GM23338 (cell line): Measurements from ENCODE around the gene ZCWPW2. TPM values are rescaled to one million over a fixed set of nuclear protein-coding genes. Genes with fewer than 3 reads are reported as not detected.

Source experiments
- ATAC-seq: fragments of 200-7000 bp; cut with Tn5 transposase; 3 replicates; pipeline ENCODE4 v1.9.1; 2020
- DNase-seq: peaks from one replicate; pipeline ENCODE4 v3.0.0-alpha.2; 2015; ENCODE audit warnings: low spot score
- H2AFZ ChIP-seq: fragments of 200-600 bp; sonication (generic); 2 replicates; pipeline ENCODE4 v1.8.0; 2016; ENCODE audit warnings: antibody characterized with exemption, mild to moderate bottlenecking, moderate library complexity
- H3F3A ChIP-seq: fragments of 200-600 bp; sonication (generic); replicated peaks from 2 replicates; pipeline ENCODE4 v1.8.0; 2017; ENCODE audit warnings: antibody characterized with exemption, mixed run types, low read depth
- H3K27ac ChIP-seq: fragments of 200-600 bp; sonication (generic); 2 replicates; pipeline ENCODE4 v1.6.1; 2016; ENCODE audit warnings: low read depth
- H3K27me3 ChIP-seq: fragments of 200-600 bp; sonication (generic); 2 replicates; pipeline ENCODE4 v1.8.0; 2016; ENCODE audit warnings: mild to moderate bottlenecking, mixed run types, moderate library complexity; ENCODE audit not compliant: insufficient read depth
- H3K36me3 ChIP-seq: fragments of 200-600 bp; sonication (generic); 2 replicates; pipeline ENCODE4 v1.8.0; 2016; ENCODE audit warnings: mild to moderate bottlenecking; ENCODE audit not compliant: insufficient read depth
- H3K4me1 ChIP-seq: fragments of 200-600 bp; sonication (generic); 2 replicates; pipeline ENCODE4 v1.8.0; 2016; ENCODE audit warnings: mild to moderate bottlenecking, moderate library complexity; ENCODE audit not compliant: insufficient read depth
- H3K4me2 ChIP-seq: fragments of 200-600 bp; sonication (generic); 2 replicates; pipeline ENCODE4 v1.7.1; 2017; ENCODE audit warnings: mixed run types
- H3K4me3 ChIP-seq: fragments of 200-600 bp; sonication (generic); 2 replicates; pipeline ENCODE4 v1.6.1; 2016; ENCODE audit warnings: mixed run types
- H3K79me2 ChIP-seq: fragments of 200-600 bp; sonication (generic); replicated peaks from 2 replicates; pipeline ENCODE4 v1.8.0; 2017; ENCODE audit warnings: mild to moderate bottlenecking; ENCODE audit not compliant: insufficient read depth
- H3K9me2 ChIP-seq: fragments of 200-600 bp; sonication (generic); 2 replicates; pipeline ENCODE4 v1.8.0; 2017; ENCODE audit not compliant: insufficient read depth
- H4K20me1 ChIP-seq: fragments of 200-600 bp; sonication (generic); replicated peaks from 2 replicates; pipeline ENCODE4 v1.8.0; 2017; ENCODE audit warnings: mild to moderate bottlenecking; ENCODE audit not compliant: insufficient read depth
- H3K27ac Mint-ChIP-seq: 2 replicates; pipeline ENCODE4 v1.8.0; 2020; ENCODE audit warnings: inconsistent platforms, mild to moderate bottlenecking, moderate library complexity, mixed read lengths
- H3K27me3 Mint-ChIP-seq: 3 replicates; pipeline ENCODE4 v1.8.0; 2022; ENCODE audit warnings: low read depth, mild to moderate bottlenecking, moderate library complexity, mixed read lengths, inconsistent platforms; ENCODE audit not compliant: insufficient read depth, poor library complexity
- H3K36me3 Mint-ChIP-seq: 3 replicates; pipeline ENCODE4 v1.8.0; 2021; ENCODE audit warnings: low read depth, mild to moderate bottlenecking, inconsistent platforms, moderate library complexity, mixed read lengths
- H3K4me1 Mint-ChIP-seq: 3 replicates; pipeline ENCODE4 v1.8.0; 2020; ENCODE audit warnings: mild to moderate bottlenecking, inconsistent platforms, mixed read lengths
- H3K4me3 Mint-ChIP-seq: 3 replicates; pipeline ENCODE4 v1.8.0; 2021; ENCODE audit warnings: moderate library complexity, mild to moderate bottlenecking, inconsistent platforms, mixed read lengths
- H3K9me3 Mint-ChIP-seq: 3 replicates; pipeline ENCODE4 v1.8.0; 2020; ENCODE audit warnings: moderate library complexity, mild to moderate bottlenecking, inconsistent platforms, mixed read lengths
- CREB1 ChIP-seq: fragments of 250-450 bp; sonication (Bioruptor Pico); IDR thresholded peaks from 2 replicates; pipeline ENCODE4 v1.5.0; 2020; ENCODE audit warnings: low read depth, mild to moderate bottlenecking, moderate library complexity
- CTCF ChIP-seq, 2 experiments: fragments of 200-600 bp in 1 of 2; sonication (generic) in 1 of 2; conservative IDR thresholded peaks; 2 replicates each; pipeline versions ENCODE4 v1.5.1 to v1.6.1; 2016 to 2017; ENCODE audit warnings: antibody characterized with exemption in 2 of 2, low read depth in 2 of 2, mild to moderate bottlenecking in 2 of 2, moderate library complexity in 1 of 2
- EZH2phosphoT487 ChIP-seq: fragments of 200-600 bp; sonication (generic); IDR thresholded peaks from one replicate; pipeline ENCODE4 v1.8.1; 2018; ENCODE audit warnings: antibody characterized with exemption; ENCODE audit not compliant: unreplicated experiment
- POLR2AphosphoS5 ChIP-seq: IDR thresholded peaks from 2 replicates; pipeline ENCODE4 v1.6.1; 2016; ENCODE audit warnings: antibody characterized with exemption, low read depth
- STAT1 ChIP-seq: IDR thresholded peaks from one replicate; pipeline ENCODE4 v1.6.1; 2016; ENCODE audit warnings: antibody characterized with exemption; ENCODE audit not compliant: unreplicated experiment
- long read RNA-seq: library from polyadenylated mRNA; unstranded; transcript quantifications from one replicate; pipeline ENCODE4 v2.0.0, GENCODE V29; 2020; ENCODE audit not compliant: unreplicated experiment
- polyA plus RNA-seq: library from polyadenylated mRNA; unstranded; fragments of >200 nt; fragmentation: Nextera tagmentation; extraction: Ambion mirVana; gene quantifications from 2 replicates; pipeline ENCODE4 v1.2.1, GENCODE V29; 2016
- total RNA-seq: library from RNA; depleted of rRNA; stranded (reverse); fragments of >200 nt; shearing (Covaris generic); gene quantifications from 2 replicates; pipeline ENCODE4 v1.2.3, GENCODE V29; 2014; rRNA removed
- TF ChIP-seq, protein P1 (sequence below): IDR thresholded peaks from one replicate; pipeline ENCODE4 v1.6.1; 2018; ENCODE audit warnings: antibody characterized with exemption; ENCODE audit not compliant: unreplicated experiment
- TF ChIP-seq, protein P2 (sequence below): IDR thresholded peaks from 2 replicates; pipeline ENCODE4 v1.6.1; 2016; ENCODE audit warnings: antibody characterized with exemption

ZCWPW2 gene, protein sequence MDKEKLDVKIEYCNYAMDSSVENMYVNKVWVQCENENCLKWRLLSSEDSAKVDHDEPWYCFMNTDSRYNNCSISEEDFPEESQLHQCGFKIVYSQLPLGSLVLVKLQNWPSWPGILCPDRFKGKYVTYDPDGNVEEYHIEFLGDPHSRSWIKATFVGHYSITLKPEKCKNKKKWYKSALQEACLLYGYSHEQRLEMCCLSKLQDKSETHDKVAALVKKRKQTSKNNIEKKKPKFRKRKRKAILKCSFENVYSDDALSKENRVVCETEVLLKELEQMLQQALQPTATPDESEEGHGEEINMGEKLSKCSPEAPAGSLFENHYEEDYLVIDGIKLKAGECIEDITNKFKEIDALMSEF
- total RNA-seq (not detected in 2 replicates), polyA plus RNA-seq (0.55 and 0.78 TPM in 2 replicates)
- long read RNA-seq: 0 reads

DNA sequence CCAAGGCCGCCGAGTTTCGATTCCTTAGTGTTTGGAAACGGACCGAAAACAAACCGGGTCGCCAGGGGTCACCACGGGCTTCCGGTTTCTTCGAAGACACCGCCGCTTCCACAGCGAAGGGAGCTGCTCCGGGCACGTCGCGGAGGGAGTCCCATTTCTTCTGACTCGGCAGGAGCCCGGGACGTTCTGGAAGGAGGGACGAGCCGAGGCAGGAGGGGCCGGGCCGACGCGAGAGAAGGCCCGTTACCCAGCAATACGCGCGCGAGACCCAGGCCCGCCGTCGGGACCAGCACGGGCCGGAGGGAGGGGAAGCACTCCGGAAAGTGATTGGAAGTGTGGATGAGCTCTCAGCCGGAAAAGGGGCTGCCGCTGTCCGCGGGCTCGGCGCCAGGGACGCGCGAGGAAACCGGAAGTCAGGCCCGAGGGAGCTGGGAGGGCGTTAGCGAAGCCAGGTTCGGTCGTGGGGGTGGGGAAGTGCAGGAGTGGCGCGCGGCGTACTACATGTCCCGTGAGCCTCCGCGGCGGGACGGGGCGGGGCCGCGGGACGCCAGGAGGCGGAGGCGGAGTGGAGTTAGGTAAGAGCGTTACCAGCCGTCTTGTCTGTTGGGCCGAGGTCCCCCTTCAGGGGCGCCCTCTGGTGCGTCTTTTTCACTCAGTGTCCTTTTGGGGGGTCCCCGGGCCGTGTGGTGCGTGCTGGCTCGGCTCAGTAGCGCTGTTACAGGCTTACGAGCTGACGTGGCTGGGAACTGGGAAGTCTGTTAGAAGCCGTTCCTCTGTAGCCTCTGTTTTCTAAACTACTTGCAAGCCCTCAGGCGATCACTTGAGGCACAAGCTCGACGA is at the start of gene ZCWPW2, which contains the start of gene AZI2:
Gene ZCWPW2 (plus strand): TSS at position 93 of the 840 bp plus-strand sequence. CDS start 64,348 bp downstream, outside the sequence.
Gene AZI2 (minus strand): TSS at position 196 of the 840 bp plus-strand sequence. CDS start 8,207 bp downstream, outside the sequence.
- ATAC-seq (peak; percentile 89), DNase-seq (peak; percentile 97)
- H3K9me3 Mint-ChIP-seq: peaks cover 4% of the 10 kb centered on the region
- peak within 1 kb of the TSS; percentile 90 for H2AFZ ChIP-seq
- H3K4me3 ChIP-seq: peak within 1 kb of the TSS; percentile 93
- H3K9me2 ChIP-seq: no peaks in the 10 kb centered on the region
- H3K4me3 Mint-ChIP-seq: peak within 1 kb of the TSS; percentile 92
- peaks cover 15% of the 10 kb centered on the region for H3K36me3 Mint-ChIP-seq
- H3F3A ChIP-seq: no peaks in the 10 kb centered on the region; the same call in 1 of the 2 replicates
- H3K4me2 ChIP-seq: peak within 1 kb of the TSS; percentile 96
- H3K27ac ChIP-seq: peak within 1 kb of the TSS; percentile 98
- no peaks in the 10 kb centered on the region; the same call in 1 of the 2 replicates for H4K20me1 ChIP-seq
- no peaks in the 10 kb centered on the region for H3K36me3 ChIP-seq
- TF ChIP-seq, protein P1, sequence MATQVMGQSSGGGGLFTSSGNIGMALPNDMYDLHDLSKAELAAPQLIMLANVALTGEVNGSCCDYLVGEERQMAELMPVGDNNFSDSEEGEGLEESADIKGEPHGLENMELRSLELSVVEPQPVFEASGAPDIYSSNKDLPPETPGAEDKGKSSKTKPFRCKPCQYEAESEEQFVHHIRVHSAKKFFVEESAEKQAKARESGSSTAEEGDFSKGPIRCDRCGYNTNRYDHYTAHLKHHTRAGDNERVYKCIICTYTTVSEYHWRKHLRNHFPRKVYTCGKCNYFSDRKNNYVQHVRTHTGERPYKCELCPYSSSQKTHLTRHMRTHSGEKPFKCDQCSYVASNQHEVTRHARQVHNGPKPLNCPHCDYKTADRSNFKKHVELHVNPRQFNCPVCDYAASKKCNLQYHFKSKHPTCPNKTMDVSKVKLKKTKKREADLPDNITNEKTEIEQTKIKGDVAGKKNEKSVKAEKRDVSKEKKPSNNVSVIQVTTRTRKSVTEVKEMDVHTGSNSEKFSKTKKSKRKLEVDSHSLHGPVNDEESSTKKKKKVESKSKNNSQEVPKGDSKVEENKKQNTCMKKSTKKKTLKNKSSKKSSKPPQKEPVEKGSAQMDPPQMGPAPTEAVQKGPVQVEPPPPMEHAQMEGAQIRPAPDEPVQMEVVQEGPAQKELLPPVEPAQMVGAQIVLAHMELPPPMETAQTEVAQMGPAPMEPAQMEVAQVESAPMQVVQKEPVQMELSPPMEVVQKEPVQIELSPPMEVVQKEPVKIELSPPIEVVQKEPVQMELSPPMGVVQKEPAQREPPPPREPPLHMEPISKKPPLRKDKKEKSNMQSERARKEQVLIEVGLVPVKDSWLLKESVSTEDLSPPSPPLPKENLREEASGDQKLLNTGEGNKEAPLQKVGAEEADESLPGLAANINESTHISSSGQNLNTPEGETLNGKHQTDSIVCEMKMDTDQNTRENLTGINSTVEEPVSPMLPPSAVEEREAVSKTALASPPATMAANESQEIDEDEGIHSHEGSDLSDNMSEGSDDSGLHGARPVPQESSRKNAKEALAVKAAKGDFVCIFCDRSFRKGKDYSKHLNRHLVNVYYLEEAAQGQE: peak; percentile 36
- peak; percentile 51 for TF ChIP-seq CREB1
- TF ChIP-seq POLR2AphosphoS5: peak; percentile 48; the same call in 1 of the 2 replicates
- TF ChIP-seq, protein P2, sequence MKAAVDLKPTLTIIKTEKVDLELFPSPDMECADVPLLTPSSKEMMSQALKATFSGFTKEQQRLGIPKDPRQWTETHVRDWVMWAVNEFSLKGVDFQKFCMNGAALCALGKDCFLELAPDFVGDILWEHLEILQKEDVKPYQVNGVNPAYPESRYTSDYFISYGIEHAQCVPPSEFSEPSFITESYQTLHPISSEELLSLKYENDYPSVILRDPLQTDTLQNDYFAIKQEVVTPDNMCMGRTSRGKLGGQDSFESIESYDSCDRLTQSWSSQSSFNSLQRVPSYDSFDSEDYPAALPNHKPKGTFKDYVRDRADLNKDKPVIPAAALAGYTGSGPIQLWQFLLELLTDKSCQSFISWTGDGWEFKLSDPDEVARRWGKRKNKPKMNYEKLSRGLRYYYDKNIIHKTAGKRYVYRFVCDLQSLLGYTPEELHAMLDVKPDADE: peak; percentile 86
- TF ChIP-seq CTCF (conservative IDR thresholded peaks at IDR 0.05; ENCODE audit: low read depth in 2 of 2): peak; percentile 30 to 50; a peak in 3 of 4 replicates
- TF ChIP-seq STAT1: no peak
- no peak for TF ChIP-seq EZH2phosphoT487
- H3K27me3 Mint-ChIP-seq: peaks cover 8% of the 10 kb centered on the region
- H3K4me1 Mint-ChIP-seq: peaks cover 15% of the 10 kb centered on the region
- H3K79me2 ChIP-seq: peaks cover 37% of the 10 kb centered on the region
- no peaks in the 10 kb centered on the region for H3K4me1 ChIP-seq
- H3K27me3 ChIP-seq: no peaks in the 10 kb centered on the region
- peak within 1 kb of the TSS; percentile 93 for H3K27ac Mint-ChIP-seq
